OCI-LY3 (cell line): Measurements from ENCODE around the gene PCNX1.

ENCODE experiments used
- H2AFZ ChIP-seq: fragments of 200-600, 300-600 bp; shearing (Covaris generic); 2 replicates; pipeline ENCODE4 v1.6.0; 2014; ENCODE audit warnings: antibody characterized with exemption, low read depth, low read length
- H3K27ac ChIP-seq: fragments of 200-600, 300-600 bp; sonication (generic); 2 replicates; pipeline ENCODE4 v1.5.1; 2014; ENCODE audit warnings: mild to moderate bottlenecking, low read length, moderate library complexity, mixed read lengths
- H3K27me3 ChIP-seq: fragments of 200-600, 300-600 bp; sonication (generic); 2 replicates; pipeline ENCODE4 v1.6.1; 2014; ENCODE audit warnings: low read depth, low read length, mixed read lengths
- H3K36me3 ChIP-seq: fragments of 200-600, 300-600 bp; sonication (generic); replicated peaks from 2 replicates; pipeline ENCODE3; 2014; ENCODE audit warnings: low read depth, low read length, mixed read lengths
- H3K4me1 ChIP-seq: fragments of 300-600, 200-600 bp; sonication (generic); 2 replicates; pipeline ENCODE4 v1.6.1; 2014; ENCODE audit warnings: low read length, mixed read lengths
- H3K4me2 ChIP-seq: fragments of 200-600, 300-600 bp; sonication (generic); 2 replicates; pipeline ENCODE4 v1.6.1; 2014; ENCODE audit warnings: low read length, mixed read lengths
- H3K4me3 ChIP-seq: fragments of 300-600, 200-600 bp; sonication (generic); 2 replicates; pipeline ENCODE4 v1.5.1; 2014; ENCODE audit warnings: antibody characterized with exemption, mild to moderate bottlenecking, low read length, moderate library complexity
- H3K79me2 ChIP-seq: fragments of 300-600, 200-600 bp; shearing (Covaris generic); 2 replicates; pipeline ENCODE4 v1.6.1; 2014; ENCODE audit warnings: mild to moderate bottlenecking, low read length, mixed read lengths
- H3K9ac ChIP-seq: fragments of 300-600, 200-600 bp; shearing (Covaris generic); 2 replicates; pipeline ENCODE4 v1.6.0; 2014; ENCODE audit warnings: mild to moderate bottlenecking, low read length, moderate library complexity
- H3K9me3 ChIP-seq: fragments of 200-600, 300-600 bp; shearing (Covaris generic); 2 replicates; pipeline ENCODE4 v1.6.1; 2014; ENCODE audit warnings: low read length, mixed read lengths; ENCODE audit not compliant: insufficient read depth
- H4K20me1 ChIP-seq: fragments of 200-600, 300-600 bp; sonication (generic); 2 replicates; pipeline ENCODE4 v1.6.1; 2016; ENCODE audit warnings: low read length, mixed read lengths; ENCODE audit not compliant: insufficient read depth
- EZH2phosphoT487 ChIP-seq: fragments of 200-600 bp; shearing (Covaris generic); IDR thresholded peaks from 2 replicates; pipeline ENCODE4 v1.6.1; 2018; ENCODE audit warnings: antibody characterized with exemption, mixed run types, low read depth
- TF ChIP-seq, protein P1 (sequence below): fragments of 200-600, 300-600 bp; sonication (generic); IDR thresholded peaks from 2 replicates; pipeline ENCODE4 v1.5.1; 2014; ENCODE audit warnings: antibody characterized with exemption, low read length, low read depth

The PCNX1 gene

GRCh38 chr14:71115306-71115705 is 208.0 kb downstream of the PCNX1 start:
- Histone ChIP-seq H3K27me3 (no peaks in the 10 kb centered on the region), H3K4me1 (peaks cover 56% of the 10 kb centered on the region), H3K9me3 (no peaks in the 10 kb centered on the region), H3K4me2 (peak overlapping the region; percentile 90), H4K20me1 (no peaks in the 10 kb centered on the region), H3K27ac (peak overlapping the region; percentile 91), H3K9ac (peak overlapping the region; percentile 59; the same call in 1 of the 2 replicates), H3K79me2 (no peaks in the 10 kb centered on the region), H2AFZ (no peak overlapping the region), H3K36me3 (peaks cover 11% of the 10 kb centered on the region), H3K4me3 (no peak overlapping the region)
- no peak for TF ChIP-seq EZH2phosphoT487

GRCh38 chr14:71115821-71116567 is 208.7 kb downstream of the PCNX1 start:
- peak overlapping the region; percentile 90 for H3K4me2 ChIP-seq
- peaks cover 62% of the 10 kb centered on the region for H3K4me1 ChIP-seq
- no peaks in the 10 kb centered on the region for H3K27me3 ChIP-seq
- no peaks in the 10 kb centered on the region for H3K9me3 ChIP-seq
- peaks cover 11% of the 10 kb centered on the region for H3K36me3 ChIP-seq
- TF ChIP-seq, protein P1, sequence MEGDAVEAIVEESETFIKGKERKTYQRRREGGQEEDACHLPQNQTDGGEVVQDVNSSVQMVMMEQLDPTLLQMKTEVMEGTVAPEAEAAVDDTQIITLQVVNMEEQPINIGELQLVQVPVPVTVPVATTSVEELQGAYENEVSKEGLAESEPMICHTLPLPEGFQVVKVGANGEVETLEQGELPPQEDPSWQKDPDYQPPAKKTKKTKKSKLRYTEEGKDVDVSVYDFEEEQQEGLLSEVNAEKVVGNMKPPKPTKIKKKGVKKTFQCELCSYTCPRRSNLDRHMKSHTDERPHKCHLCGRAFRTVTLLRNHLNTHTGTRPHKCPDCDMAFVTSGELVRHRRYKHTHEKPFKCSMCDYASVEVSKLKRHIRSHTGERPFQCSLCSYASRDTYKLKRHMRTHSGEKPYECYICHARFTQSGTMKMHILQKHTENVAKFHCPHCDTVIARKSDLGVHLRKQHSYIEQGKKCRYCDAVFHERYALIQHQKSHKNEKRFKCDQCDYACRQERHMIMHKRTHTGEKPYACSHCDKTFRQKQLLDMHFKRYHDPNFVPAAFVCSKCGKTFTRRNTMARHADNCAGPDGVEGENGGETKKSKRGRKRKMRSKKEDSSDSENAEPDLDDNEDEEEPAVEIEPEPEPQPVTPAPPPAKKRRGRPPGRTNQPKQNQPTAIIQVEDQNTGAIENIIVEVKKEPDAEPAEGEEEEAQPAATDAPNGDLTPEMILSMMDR: no peak
- TF ChIP-seq EZH2phosphoT487: no peak
- H3K79me2 ChIP-seq: no peaks in the 10 kb centered on the region
- H3K4me3 ChIP-seq: peak overlapping the region; percentile 65
- peak overlapping the region; percentile 59 for H3K9ac ChIP-seq
- H3K27ac ChIP-seq: peak overlapping the region; percentile 91
- H4K20me1 ChIP-seq: no peaks in the 10 kb centered on the region
- no peak overlapping the region for H2AFZ ChIP-seq

- Histone ChIP-seq H3K4me1 (peaks cover 65% of the 10 kb centered on the region), H3K9ac (peak overlapping the region; percentile 59), H2AFZ (no peak overlapping the region), H3K27ac (peak overlapping the region; percentile 91), H3K9me3 (no peaks in the 10 kb centered on the region), H4K20me1 (no peaks in the 10 kb centered on the region), H3K4me2 (peak overlapping the region; percentile 90), H3K36me3 (peaks cover 7% of the 10 kb centered on the region), H3K4me3 (peak overlapping the region; percentile 65), H3K79me2 (no peaks in the 10 kb centered on the region), H3K27me3 (no peaks in the 10 kb centered on the region)
- no peak for TF ChIP-seq EZH2phosphoT487
- TF ChIP-seq, protein P1: no peak
Observed at GRCh38 chr14:71116568-71117122, 209.4 kb downstream of the PCNX1 start.

GRCh38 chr14:71117839-71118743 is 210.8 kb downstream of the PCNX1 start:
- Histone ChIP-seq H3K9me3 (no peaks in the 10 kb centered on the region), H3K27me3 (no peaks in the 10 kb centered on the region), H3K79me2 (no peaks in the 10 kb centered on the region), H3K4me1 (peaks cover 60% of the 10 kb centered on the region), H3K9ac (peak overlapping the region; percentile 59), H2AFZ (no peak overlapping the region), H3K4me3 (peak overlapping the region; percentile 65; the same call in 1 of the 2 replicates), H4K20me1 (no peaks in the 10 kb centered on the region), H3K27ac (peak overlapping the region; percentile 91), H3K4me2 (peak overlapping the region; percentile 90), H3K36me3 (peaks cover 7% of the 10 kb centered on the region)
- TF ChIP-seq EZH2phosphoT487: no peak
- TF ChIP-seq, protein P1: no peak
